ENCODE results near the gene RCAN3. TPM values are rescaled to one million over a fixed set of nuclear protein-coding genes. Genes with fewer than 3 reads are reported as not detected.
"Not testable (repeated sequence)": the region's sequence is repeated elsewhere in the genome, so short reads cannot be mapped to it uniquely, and the experiment has no call there.

Gene RCAN3
- 13.5 and 17.6 TPM in 2 replicates for total RNA-seq

DNA sequence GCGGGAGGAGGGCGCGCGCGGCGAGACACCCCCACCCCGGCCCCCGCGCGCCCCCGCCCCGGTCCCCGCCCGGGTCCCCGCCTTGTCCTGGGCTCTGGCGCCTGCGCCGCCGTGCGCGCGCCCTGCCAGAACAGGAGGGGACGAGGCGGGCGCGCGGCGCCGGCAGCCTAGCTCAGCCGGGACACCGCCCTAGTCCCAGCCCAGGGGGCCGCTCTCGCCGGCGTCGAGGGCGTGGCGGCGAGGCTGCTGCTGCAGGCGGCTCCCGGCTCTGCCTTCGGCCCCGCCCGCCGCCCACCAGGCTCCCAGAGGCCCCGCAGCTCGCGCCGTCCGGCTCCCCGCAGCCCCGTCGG, at the start of gene RCAN3:
Gene RCAN3 (plus strand): TSS at position 128 of the 350 bp plus-strand sequence. CDS start 11,537 bp downstream, outside the sequence.
- DNase-seq (ENCODE audit: low read depth), result no peak
- peak within 1 kb of the TSS; percentile 79 for H3K4me3 ChIP-seq (ENCODE audit: low read depth, low read length)
- TF ChIP-seq, protein P1, sequence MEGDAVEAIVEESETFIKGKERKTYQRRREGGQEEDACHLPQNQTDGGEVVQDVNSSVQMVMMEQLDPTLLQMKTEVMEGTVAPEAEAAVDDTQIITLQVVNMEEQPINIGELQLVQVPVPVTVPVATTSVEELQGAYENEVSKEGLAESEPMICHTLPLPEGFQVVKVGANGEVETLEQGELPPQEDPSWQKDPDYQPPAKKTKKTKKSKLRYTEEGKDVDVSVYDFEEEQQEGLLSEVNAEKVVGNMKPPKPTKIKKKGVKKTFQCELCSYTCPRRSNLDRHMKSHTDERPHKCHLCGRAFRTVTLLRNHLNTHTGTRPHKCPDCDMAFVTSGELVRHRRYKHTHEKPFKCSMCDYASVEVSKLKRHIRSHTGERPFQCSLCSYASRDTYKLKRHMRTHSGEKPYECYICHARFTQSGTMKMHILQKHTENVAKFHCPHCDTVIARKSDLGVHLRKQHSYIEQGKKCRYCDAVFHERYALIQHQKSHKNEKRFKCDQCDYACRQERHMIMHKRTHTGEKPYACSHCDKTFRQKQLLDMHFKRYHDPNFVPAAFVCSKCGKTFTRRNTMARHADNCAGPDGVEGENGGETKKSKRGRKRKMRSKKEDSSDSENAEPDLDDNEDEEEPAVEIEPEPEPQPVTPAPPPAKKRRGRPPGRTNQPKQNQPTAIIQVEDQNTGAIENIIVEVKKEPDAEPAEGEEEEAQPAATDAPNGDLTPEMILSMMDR (conservative IDR thresholded peaks at IDR 0.05; ENCODE audit: low read depth, low read length), result no peak

DNA sequence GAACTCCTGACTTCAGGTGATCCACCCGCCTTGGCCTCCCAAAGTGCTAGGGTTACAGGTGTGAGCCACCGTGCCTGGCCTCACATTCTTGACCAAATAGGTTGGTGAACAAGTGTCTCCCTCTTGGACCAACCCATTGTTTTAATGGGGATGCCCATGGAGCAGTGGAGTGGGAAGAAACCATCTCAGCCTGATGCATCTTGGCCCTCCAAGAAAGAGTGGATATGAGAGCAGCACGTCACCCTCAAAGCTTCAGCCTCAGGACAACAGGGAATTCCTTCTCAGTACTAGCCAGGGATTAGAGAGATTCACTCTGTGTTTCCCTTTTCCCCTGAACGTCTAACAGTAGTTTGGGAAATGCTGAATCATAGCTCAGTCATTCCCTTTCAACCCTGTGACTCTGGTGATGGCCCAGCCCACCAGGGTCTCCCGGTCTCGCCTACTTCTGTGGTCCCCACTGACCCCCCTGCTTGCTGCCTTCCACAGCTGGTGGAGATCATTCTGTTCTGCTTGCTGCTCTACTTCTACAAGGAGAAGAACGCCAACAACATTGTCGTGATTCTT, 49.6 kb upstream of the RCAN3 start:
- TF ChIP-seq, protein P1 (conservative IDR thresholded peaks at IDR 0.05; ENCODE audit: low read depth, low read length), result no peak
- no peak for DNase-seq (ENCODE audit: low read depth)
- no peak overlapping the region for H3K4me3 ChIP-seq (ENCODE audit: low read depth, low read length)

DNA sequence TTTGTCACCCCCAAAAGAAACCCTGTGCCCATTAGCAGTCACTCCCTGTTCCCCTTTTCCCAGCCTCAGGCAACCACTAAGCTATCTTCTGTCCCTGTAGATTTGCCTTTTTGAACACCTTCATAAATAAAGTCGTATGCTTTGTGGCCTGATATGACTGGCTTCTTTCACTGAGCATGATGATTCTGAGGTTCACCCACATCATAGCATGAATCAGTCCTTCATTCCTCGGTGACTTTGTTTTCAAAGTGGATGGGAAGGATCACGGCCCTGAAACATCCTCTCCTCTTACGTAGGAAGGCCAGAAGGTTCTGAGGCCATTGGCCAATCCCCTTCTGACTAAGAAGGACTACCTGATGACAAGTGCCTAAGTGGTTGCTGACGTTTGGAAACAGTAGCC, 48.0 kb upstream of the RCAN3 start:
- no peak overlapping the region for H3K4me3 ChIP-seq (ENCODE audit: low read depth, low read length)
- TF ChIP-seq, protein P1 (conservative IDR thresholded peaks at IDR 0.05; ENCODE audit: low read depth, low read length), result no peak
- no peak for DNase-seq (ENCODE audit: low read depth)

DNA sequence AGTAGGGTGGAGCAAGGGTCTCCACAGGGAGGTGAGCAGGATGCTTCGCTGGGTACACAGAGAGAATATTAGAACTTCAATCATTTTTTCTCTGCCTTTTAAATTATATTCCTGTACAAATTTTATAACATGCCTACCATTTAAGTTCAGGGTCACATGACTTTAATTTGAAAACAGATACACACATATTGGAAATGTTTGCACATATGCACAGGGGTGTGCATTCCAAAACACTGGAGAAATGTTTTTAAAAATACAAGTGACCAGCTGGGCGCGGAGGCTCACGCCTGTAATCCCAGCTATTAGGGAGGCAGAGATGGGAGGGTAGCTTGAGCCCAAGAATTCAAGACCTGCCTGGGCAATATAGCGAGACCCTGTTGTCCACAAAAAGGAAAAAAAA, 47.4 kb upstream of the RCAN3 start:
- DNase-seq (ENCODE audit: low read depth), result no peak
- H3K4me3 ChIP-seq (ENCODE audit: low read depth, low read length), result no peak overlapping the region
- TF ChIP-seq, protein P1 (conservative IDR thresholded peaks at IDR 0.05; ENCODE audit: low read depth, low read length), result no peak

DNA sequence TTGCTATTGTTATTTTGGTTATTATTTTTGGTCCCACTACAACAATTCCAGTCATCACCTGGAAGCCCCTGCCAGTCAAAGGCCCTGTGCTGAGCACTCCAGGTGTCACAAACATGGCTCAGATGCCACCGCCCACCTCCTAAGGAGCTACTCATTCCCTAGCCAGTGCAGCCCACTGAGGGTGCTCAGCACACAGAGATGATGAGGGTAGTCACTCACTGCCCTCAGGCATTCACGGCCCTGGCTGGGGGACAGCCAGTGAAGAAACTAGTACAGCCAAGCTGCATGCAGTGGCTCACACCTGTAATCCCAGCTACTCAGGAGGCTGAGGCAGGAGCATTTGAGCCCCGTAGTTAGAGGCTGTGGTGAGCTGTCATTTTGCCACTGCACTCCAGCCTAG, 44.8 kb upstream of the RCAN3 start:
- H3K4me3 ChIP-seq (ENCODE audit: low read depth, low read length), result no peak overlapping the region
- TF ChIP-seq, protein P1 (conservative IDR thresholded peaks at IDR 0.05; ENCODE audit: low read depth, low read length), result no peak
- DNase-seq (ENCODE audit: low read depth), result no peak

DNA sequence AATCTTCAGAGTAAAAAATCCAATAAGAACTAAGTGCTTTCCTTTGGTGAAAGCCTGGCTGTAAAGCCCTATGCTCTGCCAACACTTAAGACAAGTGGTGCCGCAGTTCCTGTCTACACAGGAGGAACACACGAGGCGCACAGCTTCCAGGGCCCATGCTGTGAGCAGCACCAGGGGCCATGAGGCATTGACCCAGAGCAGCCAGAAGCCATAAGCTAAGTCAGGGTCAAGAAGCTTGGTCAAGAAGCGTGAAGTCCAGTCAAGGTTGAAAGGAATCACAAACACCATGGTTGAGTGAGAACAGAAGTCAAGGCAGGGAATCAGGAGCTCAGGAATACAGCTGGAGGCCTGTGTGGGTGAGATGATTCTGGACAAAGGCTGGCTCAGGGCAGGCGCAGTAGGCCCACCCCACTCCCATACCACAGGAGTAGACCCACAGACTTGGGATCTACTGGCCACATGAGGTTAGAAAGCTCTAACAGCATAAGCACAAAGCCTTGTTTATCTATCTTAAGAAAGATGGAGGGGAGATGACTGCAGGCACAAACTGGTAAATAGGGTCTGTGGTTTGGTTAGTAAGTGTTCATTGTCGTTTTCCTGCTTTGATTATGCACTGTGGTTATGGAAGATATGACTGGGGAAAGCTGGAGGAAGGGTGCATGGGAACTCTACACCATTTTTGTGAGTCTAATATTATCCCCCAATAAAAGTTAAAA, 42.9 kb upstream of the RCAN3 start:
- DNase-seq (ENCODE audit: low read depth), result peak; percentile 78
- TF ChIP-seq, protein P1 (conservative IDR thresholded peaks at IDR 0.05; ENCODE audit: low read depth, low read length), result no peak
- no peak overlapping the region for H3K4me3 ChIP-seq (ENCODE audit: low read depth, low read length)

DNA sequence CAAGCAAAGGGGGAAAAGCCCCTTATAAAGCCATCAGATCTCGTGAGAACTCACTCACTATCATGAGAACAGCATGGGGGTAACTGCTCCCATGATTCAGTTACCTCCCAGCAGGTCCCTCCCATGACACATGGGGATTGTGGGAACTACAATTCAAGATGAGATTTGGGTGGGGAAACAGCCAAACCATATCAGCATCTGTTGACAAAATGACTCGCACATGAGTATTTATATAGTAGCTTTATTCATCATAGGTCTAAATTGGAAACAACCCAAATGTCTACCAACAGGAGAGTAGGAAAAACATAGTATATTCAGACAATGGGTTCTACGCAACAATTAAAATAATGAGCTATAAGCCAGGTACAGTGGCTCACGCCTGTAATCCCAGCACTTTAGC, 40.5 kb upstream of the RCAN3 start:
- not testable (repeated sequence) for DNase-seq (ENCODE audit: low read depth); H3K4me3 ChIP-seq (ENCODE audit: low read depth, low read length)
